T-cell (primary cell): ENCODE data around the gene TMEM218. TPM values are rescaled to one million over a fixed set of nuclear protein-coding genes. Genes with fewer than 3 reads are reported as not detected.

Source experiments
- ATAC-seq, 4 experiments: fragments of 200-7000 bp in 3 of 4; fragments of 150-1000 bp in 1 of 4; cut with Tn5 transposase; replicated peaks in 1 of 4; 1 replicate in 3 of 4; 2 replicates in 1 of 4; pipeline ENCODE4 v1.10.0; 2021; ENCODE audit warnings: moderate library complexity in 3 of 4, mild to moderate bottlenecking in 2 of 4, moderate number of reproducible peaks in 1 of 4
- CTCF ChIA-PET, 2 donors: fragments of 300-600 bp; sonication (Branson Sonifier 250); formaldehyde crosslinking; loops; one replicate each; lab custom pipeline; 2022; ENCODE audit warnings: antibody characterized with exemption in 2 of 2; lab: Charles Lee
- POLR2A ChIA-PET, 2 donors: fragments of 300-600 bp; sonication (Branson Sonifier 250); formaldehyde crosslinking; loops; one replicate each; lab custom pipeline; 2022; ENCODE audit warnings: antibody characterized with exemption in 2 of 2; lab: Charles Lee
- DNase-seq, 35 experiments: peaks; one replicate each; pipeline versions ENCODE4 v3.0.0 to v3.0.0-alpha.2; 2013 to 2023
- H3K27ac ChIP-seq: one replicate; pipeline ENCODE4 v1.5.1; 2013; ENCODE audit warnings: low read length
- H3K27me3 ChIP-seq, 2 experiments: replicated peaks in 1 of 2; 1 replicate in 1 of 2; 2 replicates in 1 of 2; pipeline versions ENCODE4 v1.6.1 to v1.7.0; 2013; ENCODE audit warnings: low read length in 1 of 2, mixed read lengths in 1 of 2; ENCODE audit not compliant: control insufficient read depth in 2 of 2, insufficient read depth in 2 of 2; ENCODE audit errors: extremely low read depth in 1 of 2
- H3K36me3 ChIP-seq, 2 donors: 1 replicate in 1 of 2; 2 replicates in 1 of 2; pipeline versions ENCODE4 v1.6.1 to v1.7.0; 2013; ENCODE audit warnings: low read length in 1 of 2; ENCODE audit not compliant: control insufficient read depth in 2 of 2, insufficient read depth in 1 of 2; ENCODE audit errors: extremely low read depth in 1 of 2
- H3K4me1 ChIP-seq, 2 experiments: 1 replicate in 1 of 2; 2 replicates in 1 of 2; pipeline versions ENCODE4 v1.6.1 to v1.7.0; 2013; ENCODE audit warnings: low read length in 2 of 2, mixed read lengths in 1 of 2; ENCODE audit not compliant: insufficient read depth in 2 of 2, control insufficient read depth in 1 of 2; ENCODE audit errors: extremely low read depth in 1 of 2
- H3K4me3 ChIP-seq, 2 donors: 1 replicate in 1 of 2; 2 replicates in 1 of 2; pipeline versions ENCODE4 v1.5.1 to v1.7.0; 2013; ENCODE audit warnings: mild to moderate bottlenecking in 2 of 2, low read length in 1 of 2, moderate library complexity in 1 of 2; ENCODE audit not compliant: control insufficient read depth in 1 of 2; ENCODE audit errors: extremely low read depth in 1 of 2
- H3K9me3 ChIP-seq: 2 replicates; pipeline ENCODE4 v1.7.0; 2013
- H3K27ac Mint-ChIP-seq, 2 donors: one replicate each; pipeline ENCODE4 v1.8.0; 2020 to 2021; ENCODE audit warnings: mild to moderate bottlenecking in 2 of 2, mixed read lengths in 2 of 2
- H3K27me3 Mint-ChIP-seq, 2 donors: one replicate each; pipeline ENCODE4 v1.8.0; 2021 to 2022; ENCODE audit warnings: mixed read lengths in 2 of 2
- H3K36me3 Mint-ChIP-seq: one replicate; pipeline ENCODE4 v1.8.0; 2021; ENCODE audit warnings: mixed read lengths
- H3K4me1 Mint-ChIP-seq, 3 donors: one replicate each; pipeline ENCODE4 v1.8.0; 2020 to 2022; ENCODE audit warnings: mixed read lengths in 3 of 3, mild to moderate bottlenecking in 1 of 3
- H3K4me3 Mint-ChIP-seq, 3 donors: one replicate each; pipeline ENCODE4 v1.8.0; 2020 to 2022; ENCODE audit warnings: mild to moderate bottlenecking in 3 of 3, mixed read lengths in 3 of 3, moderate library complexity in 3 of 3
- H3K9me3 Mint-ChIP-seq, 3 donors: one replicate each; pipeline ENCODE4 v1.8.0; 2020 to 2022; ENCODE audit warnings: mixed read lengths in 3 of 3
- WGBS: methylation state at CpG from one replicate; pipeline ENCODE4 v1.1.5; 2013; ENCODE audit warnings: missing lambda C conversion rate; ENCODE audit not compliant: insufficient coverage; 5-methylcytosine and 5-hydroxymethylcytosine counted together
- total RNA-seq, 35 experiments: library from RNA in 6 of 35; stranded (reverse) in 6 of 35; fragments of 120-200 nt in 1 of 35; gene quantifications; one replicate each; pipeline versions ENCODE4 v1.2.1 to v1.2.4 and lab custom pipeline; 2013 to 2026

Gene TMEM218
- total RNA-seq, 5 donors from 2014 or later (not counting 1 experiment from before 2014, with no cell fraction given), result 10.3 to 18.9 (median 14.8) TPM

- H3K9me3 ChIP-seq, result no peaks in the 10 kb centered on the region
- H3K36me3 ChIP-seq, result peaks cover 0 to 36% of the 10 kb centered on the region in 2 donors
- POLR2A ChIA-PET, result no interaction called here
- no peak overlapping the region for H3K27ac ChIP-seq
- peaks cover 55% of the 10 kb centered on the region for H3K36me3 Mint-ChIP-seq
- H3K4me1 Mint-ChIP-seq, result peaks cover 0 to 12% (median 7%) of the 10 kb centered on the region in 3 donors
- H3K27ac Mint-ChIP-seq, result no peak overlapping the region
- no peak overlapping the region for H3K4me3 ChIP-seq
- no peaks in the 10 kb centered on the region for H3K27me3 ChIP-seq
- H3K9me3 Mint-ChIP-seq, result no peaks in the 10 kb centered on the region
- no peaks in the 10 kb centered on the region for H3K27me3 Mint-ChIP-seq
- 94% methylated on average over 2 of the region's 3 CpGs for whole genome bisulfite sequencing
- CTCF ChIA-PET, result no interaction called here
- ATAC-seq (no peak), DNase-seq (no peak)
- no peaks in the 10 kb centered on the region for H3K4me1 ChIP-seq
- H3K4me3 Mint-ChIP-seq, result no peak overlapping the region
Measured at GRCh38 chr11:125101596-125101995, 9.8 kb downstream of the TMEM218 start.

- H3K36me3 Mint-ChIP-seq, result peaks cover 66% of the 10 kb centered on the region
- WGBS, result no CpG with 5 or more reads among the region's 2 CpGs
Measured at GRCh38 chr11:125100136-125100535, 11.3 kb downstream of the TMEM218 start.

GRCh38 chr11:125094731-125095130, 16.7 kb downstream of the TMEM218 start:
- Mint-ChIP-seq H3K4me1 (peaks cover 0 to 5% (median 3%) of the 10 kb centered on the region in 3 donors), H3K27me3 (no peaks in the 10 kb centered on the region), H3K36me3 (peaks cover 32% of the 10 kb centered on the region), H3K4me3 (no peak overlapping the region), H3K9me3 (no peaks in the 10 kb centered on the region), H3K27ac (no peak overlapping the region)
- WGBS, result no CpG with 5 or more reads among the region's 2 CpGs
- H3K4me1 ChIP-seq, result no peaks in the 10 kb centered on the region
- ATAC-seq (no peak), DNase-seq (no peak)
- H3K4me3 ChIP-seq, result no peak overlapping the region
- ChIA-PET CTCF (no interaction called here), POLR2A (no interaction called here)
- H3K9me3 ChIP-seq, result no peaks in the 10 kb centered on the region
- no peaks in the 10 kb centered on the region for H3K27me3 ChIP-seq
- H3K27ac ChIP-seq, result no peak overlapping the region
- H3K36me3 ChIP-seq, result peaks cover 0 to 28% of the 10 kb centered on the region in 2 donors

More at GRCh38 chr11:125100136-125100535, 11.3 kb downstream of the TMEM218 start:
- H3K27me3 ChIP-seq, result no peaks in the 10 kb centered on the region
- Mint-ChIP-seq H3K4me3 (no peak overlapping the region), H3K27me3 (no peaks in the 10 kb centered on the region), H3K9me3 (no peaks in the 10 kb centered on the region), H3K4me1 (peaks cover 0 to under 1% (median under 1%) of the 10 kb centered on the region in 3 donors), H3K27ac (no peak overlapping the region)
- no peak for ATAC-seq
- peaks cover 0 to 42% of the 10 kb centered on the region in 2 donors for H3K36me3 ChIP-seq
- H3K9me3 ChIP-seq, result no peaks in the 10 kb centered on the region
- no peak for DNase-seq
- ChIA-PET POLR2A (no interaction called here), CTCF (no interaction called here)
- no peak overlapping the region for H3K27ac ChIP-seq
- no peak overlapping the region for H3K4me3 ChIP-seq
- H3K4me1 ChIP-seq, result no peaks in the 10 kb centered on the region

GRCh38 chr11:125093502-125093901, 17.9 kb downstream of the TMEM218 start:
- Histone ChIP-seq H3K27ac (no peak overlapping the region), H3K36me3 (peaks cover 0 to 25% of the 10 kb centered on the region in 2 donors), H3K4me3 (no peak overlapping the region), H3K9me3 (no peaks in the 10 kb centered on the region), H3K4me1 (no peaks in the 10 kb centered on the region), H3K27me3 (no peaks in the 10 kb centered on the region)
- no peak for DNase-seq
- Mint-ChIP-seq H3K4me3 (no peak overlapping the region), H3K27me3 (no peaks in the 10 kb centered on the region), H3K9me3 (no peaks in the 10 kb centered on the region), H3K36me3 (peaks cover 28% of the 10 kb centered on the region), H3K27ac (no peak overlapping the region), H3K4me1 (peaks cover 0 to 5% (median 3%) of the 10 kb centered on the region in 3 donors)
- ATAC-seq, result no peak
- ChIA-PET POLR2A (no interaction called here), CTCF (interaction anchor here (0.7 to 1.0 kb wide), 2 partner anchors 33 to 47 kb away, joined by 3 read pairs; no protein-coding TSS in a partner anchor)
- 90% methylated on average over 4 of the region's 4 CpGs for WGBS

GRCh38 chr11:125092669-125093068, 18.8 kb downstream of the TMEM218 start:
- H3K27ac Mint-ChIP-seq, result no peak overlapping the region
- no peaks in the 10 kb centered on the region for H3K4me1 ChIP-seq
- H3K27ac ChIP-seq, result no peak overlapping the region
- DNase-seq (no peak), ATAC-seq (no peak)
- H3K27me3 ChIP-seq, result no peaks in the 10 kb centered on the region
- 100% methylated on average over 1 of the region's 6 CpGs for WGBS
- H3K4me1 Mint-ChIP-seq, result peaks cover 0 to 5% (median 3%) of the 10 kb centered on the region in 3 donors
- no peak overlapping the region for H3K4me3 Mint-ChIP-seq
- H3K4me3 ChIP-seq, result no peak overlapping the region
- H3K9me3 ChIP-seq, result no peaks in the 10 kb centered on the region
- H3K9me3 Mint-ChIP-seq, result no peaks in the 10 kb centered on the region
- H3K36me3 Mint-ChIP-seq, result peaks cover 19% of the 10 kb centered on the region
- peaks cover 0 to 22% of the 10 kb centered on the region in 2 donors for H3K36me3 ChIP-seq
- H3K27me3 Mint-ChIP-seq, result no peaks in the 10 kb centered on the region
- POLR2A ChIA-PET, result no interaction called here
- CTCF ChIA-PET, result interaction anchor here in 1 of 2 donors (2.0 kb wide), 1 partner anchor 49 kb away, joined by 15 read pairs; no protein-coding TSS in a partner anchor

- H3K4me3 Mint-ChIP-seq, result no peak overlapping the region
- Histone ChIP-seq H3K27ac (no peak overlapping the region), H3K9me3 (no peaks in the 10 kb centered on the region), H3K4me1 (no peaks in the 10 kb centered on the region), H3K27me3 (no peaks in the 10 kb centered on the region), H3K4me3 (no peak overlapping the region), H3K36me3 (peaks cover 0 to 16% of the 10 kb centered on the region in 2 donors)
- CTCF ChIA-PET, result interaction anchor here (0.7 to 2.0 kb wide), 5 partner anchors 11 to 73 kb away, joined by 3 to 15 read pairs (median 3); partner anchors contain the start of gene PKNOX2 (in 1 of the 2)
- ATAC-seq (no peak), DNase-seq (no peak)
- H3K9me3 Mint-ChIP-seq, result no peaks in the 10 kb centered on the region
- H3K36me3 Mint-ChIP-seq, result peaks cover 15% of the 10 kb centered on the region
- WGBS, result 93% methylated on average over 4 of the region's 6 CpGs
- peaks cover 0 to 5% (median 3%) of the 10 kb centered on the region in 3 donors for H3K4me1 Mint-ChIP-seq
- POLR2A ChIA-PET, result no interaction called here
- no peaks in the 10 kb centered on the region for H3K27me3 Mint-ChIP-seq
- no peak overlapping the region for H3K27ac Mint-ChIP-seq
Measured at GRCh38 chr11:125091877-125092664, 19.4 kb downstream of the TMEM218 start.
